T-cell (primary cell): ENCODE measurements around the gene PLD4. TPM values are rescaled to one million over a fixed set of nuclear protein-coding genes. Genes with fewer than 3 reads are reported as not detected.

Experiments
- ATAC-seq, 4 experiments: fragments of 200-7000 bp in 3 of 4; fragments of 150-1000 bp in 1 of 4; cut with Tn5 transposase; replicated peaks in 1 of 4; 1 replicate in 3 of 4; 2 replicates in 1 of 4; pipeline ENCODE4 v1.10.0; 2021; ENCODE audit warnings: moderate library complexity in 3 of 4, mild to moderate bottlenecking in 2 of 4, moderate number of reproducible peaks in 1 of 4
- CTCF ChIA-PET, 2 donors: fragments of 300-600 bp; sonication (Branson Sonifier 250); formaldehyde crosslinking; loops; one replicate each; lab custom pipeline; 2022; ENCODE audit warnings: antibody characterized with exemption in 2 of 2; lab: Charles Lee
- POLR2A ChIA-PET, 2 donors: fragments of 300-600 bp; sonication (Branson Sonifier 250); formaldehyde crosslinking; loops; one replicate each; lab custom pipeline; 2022; ENCODE audit warnings: antibody characterized with exemption in 2 of 2; lab: Charles Lee
- DNase-seq, 35 experiments: peaks; one replicate each; pipeline versions ENCODE4 v3.0.0 to v3.0.0-alpha.2; 2013 to 2023
- H3K27ac ChIP-seq: one replicate; pipeline ENCODE4 v1.5.1; 2013; ENCODE audit warnings: low read length
- H3K27me3 ChIP-seq, 2 experiments: replicated peaks in 1 of 2; 1 replicate in 1 of 2; 2 replicates in 1 of 2; pipeline versions ENCODE4 v1.6.1 to v1.7.0; 2013; ENCODE audit warnings: low read length in 1 of 2, mixed read lengths in 1 of 2; ENCODE audit not compliant: control insufficient read depth in 2 of 2, insufficient read depth in 2 of 2; ENCODE audit errors: extremely low read depth in 1 of 2
- H3K36me3 ChIP-seq, 2 donors: 1 replicate in 1 of 2; 2 replicates in 1 of 2; pipeline versions ENCODE4 v1.6.1 to v1.7.0; 2013; ENCODE audit warnings: low read length in 1 of 2; ENCODE audit not compliant: control insufficient read depth in 2 of 2, insufficient read depth in 1 of 2; ENCODE audit errors: extremely low read depth in 1 of 2
- H3K4me1 ChIP-seq, 2 experiments: 1 replicate in 1 of 2; 2 replicates in 1 of 2; pipeline versions ENCODE4 v1.6.1 to v1.7.0; 2013; ENCODE audit warnings: low read length in 2 of 2, mixed read lengths in 1 of 2; ENCODE audit not compliant: insufficient read depth in 2 of 2, control insufficient read depth in 1 of 2; ENCODE audit errors: extremely low read depth in 1 of 2
- H3K4me3 ChIP-seq, 2 donors: 1 replicate in 1 of 2; 2 replicates in 1 of 2; pipeline versions ENCODE4 v1.5.1 to v1.7.0; 2013; ENCODE audit warnings: mild to moderate bottlenecking in 2 of 2, low read length in 1 of 2, moderate library complexity in 1 of 2; ENCODE audit not compliant: control insufficient read depth in 1 of 2; ENCODE audit errors: extremely low read depth in 1 of 2
- H3K9me3 ChIP-seq: 2 replicates; pipeline ENCODE4 v1.7.0; 2013
- H3K27ac Mint-ChIP-seq, 2 donors: one replicate each; pipeline ENCODE4 v1.8.0; 2020 to 2021; ENCODE audit warnings: mild to moderate bottlenecking in 2 of 2, mixed read lengths in 2 of 2
- H3K27me3 Mint-ChIP-seq, 2 donors: one replicate each; pipeline ENCODE4 v1.8.0; 2021 to 2022; ENCODE audit warnings: mixed read lengths in 2 of 2
- H3K36me3 Mint-ChIP-seq: one replicate; pipeline ENCODE4 v1.8.0; 2021; ENCODE audit warnings: mixed read lengths
- H3K4me1 Mint-ChIP-seq, 3 donors: one replicate each; pipeline ENCODE4 v1.8.0; 2020 to 2022; ENCODE audit warnings: mixed read lengths in 3 of 3, mild to moderate bottlenecking in 1 of 3
- H3K4me3 Mint-ChIP-seq, 3 donors: one replicate each; pipeline ENCODE4 v1.8.0; 2020 to 2022; ENCODE audit warnings: mild to moderate bottlenecking in 3 of 3, mixed read lengths in 3 of 3, moderate library complexity in 3 of 3
- H3K9me3 Mint-ChIP-seq, 3 donors: one replicate each; pipeline ENCODE4 v1.8.0; 2020 to 2022; ENCODE audit warnings: mixed read lengths in 3 of 3
- WGBS: methylation state at CpG from one replicate; pipeline ENCODE4 v1.1.5; 2013; ENCODE audit warnings: missing lambda C conversion rate; ENCODE audit not compliant: insufficient coverage; 5-methylcytosine and 5-hydroxymethylcytosine counted together
- total RNA-seq, 35 experiments: library from RNA in 6 of 35; stranded (reverse) in 6 of 35; fragments of 120-200 nt in 1 of 35; gene quantifications; one replicate each; pipeline versions ENCODE4 v1.2.1 to v1.2.4 and lab custom pipeline; 2013 to 2026

PLD4 gene
- total RNA-seq, 5 donors from 2014 or later (not counting 1 experiment from before 2014, with no cell fraction given), result 0.65 to 4.9 (median 3.9) TPM

DNA sequence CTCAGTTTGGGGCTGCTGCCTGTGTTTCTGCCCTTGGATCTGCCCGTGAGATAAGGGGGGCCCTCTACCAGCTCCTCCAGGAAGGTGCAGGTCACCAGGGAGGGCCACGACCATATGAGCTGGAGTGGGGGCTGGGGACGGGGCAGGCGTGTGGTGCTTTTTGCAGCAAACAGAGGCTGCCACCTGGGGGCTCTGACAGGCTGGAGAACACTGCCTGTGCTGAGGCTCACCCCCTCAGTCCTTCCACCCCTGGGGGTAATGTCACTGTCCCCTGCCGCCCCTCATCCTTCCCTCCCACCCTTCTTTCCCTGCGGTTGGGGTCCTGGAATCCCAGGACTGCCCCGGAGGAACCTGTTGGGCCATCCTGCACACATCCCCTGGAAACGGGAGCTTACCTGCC lies 3.2 kb downstream of the PLD4 start:
- no peaks in the 10 kb centered on the region for H3K9me3 Mint-ChIP-seq
- H3K27me3 Mint-ChIP-seq, result peaks cover 0 to 7% of the 10 kb centered on the region in 2 donors
- POLR2A ChIA-PET, result no interaction called here
- H3K4me3 ChIP-seq, result no peak overlapping the region
- H3K36me3 Mint-ChIP-seq, result no peaks in the 10 kb centered on the region
- peaks cover 0 to 5% of the 10 kb centered on the region in 2 experiments for H3K4me1 ChIP-seq
- WGBS, result 71% methylated on average over 5 of the region's 8 CpGs
- no peaks in the 10 kb centered on the region for H3K9me3 ChIP-seq
- H3K4me3 Mint-ChIP-seq, result no peak overlapping the region
- no peak overlapping the region for H3K27ac ChIP-seq
- ATAC-seq, result no peak
- no peaks in the 10 kb centered on the region for H3K36me3 ChIP-seq
- H3K4me1 Mint-ChIP-seq, result no peaks in the 10 kb centered on the region
- H3K27ac Mint-ChIP-seq, result no peak overlapping the region
- CTCF ChIA-PET, result no interaction called here
- no peak for DNase-seq
- H3K27me3 ChIP-seq, result peaks cover 0 to 67% of the 10 kb centered on the region in 2 experiments

DNA sequence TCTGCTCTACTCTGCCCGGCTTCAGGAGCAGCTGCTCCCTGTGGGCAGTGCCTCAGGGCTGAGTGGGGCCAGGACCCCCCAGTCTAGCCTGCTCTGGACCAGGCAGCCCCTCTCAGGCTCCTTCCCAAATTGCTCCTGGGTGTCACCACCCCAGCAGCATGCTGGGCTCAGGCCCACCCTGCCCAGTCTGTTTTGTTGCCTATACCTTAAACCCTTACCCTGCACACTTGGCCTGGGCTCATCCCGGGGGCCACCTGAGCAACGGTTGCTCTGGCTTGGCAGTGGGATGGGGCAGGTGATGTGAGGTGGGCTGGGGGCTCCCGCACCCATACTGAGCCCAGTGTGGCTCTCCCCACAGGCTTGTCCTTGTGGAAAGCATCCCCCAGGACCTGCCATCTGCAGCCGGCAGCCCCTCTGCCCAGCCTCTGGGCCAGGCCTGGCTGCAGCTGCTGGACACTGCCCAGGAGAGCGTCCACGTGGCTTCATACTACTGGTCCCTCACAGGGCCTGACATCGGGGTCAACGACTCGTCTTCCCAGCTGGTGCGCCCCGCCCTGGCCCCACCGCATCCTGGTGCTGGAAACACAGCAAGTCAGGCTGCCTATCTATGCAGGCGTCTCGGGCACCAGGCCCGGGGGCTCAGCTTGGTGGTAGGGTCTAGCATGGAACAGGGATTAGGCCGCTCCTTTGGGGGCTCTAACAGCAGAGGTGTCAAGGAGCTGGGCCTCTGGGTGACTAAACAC lies 3.9 kb downstream of the PLD4 start:
- H3K9me3 Mint-ChIP-seq, result no peaks in the 10 kb centered on the region
- ChIA-PET POLR2A (no interaction called here), CTCF (no interaction called here)
- ATAC-seq (no peak), DNase-seq (no peak)
- no peak overlapping the region for H3K4me3 Mint-ChIP-seq
- no peaks in the 10 kb centered on the region for H3K4me1 Mint-ChIP-seq
- Histone ChIP-seq H3K36me3 (no peaks in the 10 kb centered on the region), H3K27me3 (peaks cover 0 to 65% of the 10 kb centered on the region in 2 experiments), H3K27ac (no peak overlapping the region), H3K4me3 (no peak overlapping the region), H3K9me3 (no peaks in the 10 kb centered on the region), H3K4me1 (peaks cover 0 to 8% of the 10 kb centered on the region in 2 experiments)
- H3K27me3 Mint-ChIP-seq, result peaks cover 0 to 7% of the 10 kb centered on the region in 2 donors
- 81% methylated on average over 14 of the region's 17 CpGs for WGBS
- no peaks in the 10 kb centered on the region for H3K36me3 Mint-ChIP-seq
- no peak overlapping the region for H3K27ac Mint-ChIP-seq

- H3K9me3 ChIP-seq, result no peaks in the 10 kb centered on the region
- Mint-ChIP-seq H3K4me1 (peaks cover 0 to 4% (median 0%) of the 10 kb centered on the region in 3 donors), H3K27ac (no peak overlapping the region), H3K4me3 (no peak overlapping the region), H3K36me3 (no peaks in the 10 kb centered on the region), H3K9me3 (no peaks in the 10 kb centered on the region), H3K27me3 (peaks cover 0 to 9% of the 10 kb centered on the region in 2 donors)
- no peaks in the 10 kb centered on the region for H3K36me3 ChIP-seq
- H3K27me3 ChIP-seq, result peaks cover 0 to 63% of the 10 kb centered on the region in 2 experiments
- ATAC-seq (no peak), DNase-seq (no peak)
- H3K4me3 ChIP-seq, result no peak overlapping the region
- CTCF ChIA-PET, result no interaction called here
- H3K4me1 ChIP-seq, result peaks cover 0 to 13% of the 10 kb centered on the region in 2 experiments
- POLR2A ChIA-PET, result no interaction called here
- 84% methylated on average over 14 of the region's 15 CpGs for WGBS
- H3K27ac ChIP-seq, result no peak overlapping the region
Observed at GRCh38 chr14:104929268-104930230, 4.9 kb downstream of the PLD4 start.

DNA sequence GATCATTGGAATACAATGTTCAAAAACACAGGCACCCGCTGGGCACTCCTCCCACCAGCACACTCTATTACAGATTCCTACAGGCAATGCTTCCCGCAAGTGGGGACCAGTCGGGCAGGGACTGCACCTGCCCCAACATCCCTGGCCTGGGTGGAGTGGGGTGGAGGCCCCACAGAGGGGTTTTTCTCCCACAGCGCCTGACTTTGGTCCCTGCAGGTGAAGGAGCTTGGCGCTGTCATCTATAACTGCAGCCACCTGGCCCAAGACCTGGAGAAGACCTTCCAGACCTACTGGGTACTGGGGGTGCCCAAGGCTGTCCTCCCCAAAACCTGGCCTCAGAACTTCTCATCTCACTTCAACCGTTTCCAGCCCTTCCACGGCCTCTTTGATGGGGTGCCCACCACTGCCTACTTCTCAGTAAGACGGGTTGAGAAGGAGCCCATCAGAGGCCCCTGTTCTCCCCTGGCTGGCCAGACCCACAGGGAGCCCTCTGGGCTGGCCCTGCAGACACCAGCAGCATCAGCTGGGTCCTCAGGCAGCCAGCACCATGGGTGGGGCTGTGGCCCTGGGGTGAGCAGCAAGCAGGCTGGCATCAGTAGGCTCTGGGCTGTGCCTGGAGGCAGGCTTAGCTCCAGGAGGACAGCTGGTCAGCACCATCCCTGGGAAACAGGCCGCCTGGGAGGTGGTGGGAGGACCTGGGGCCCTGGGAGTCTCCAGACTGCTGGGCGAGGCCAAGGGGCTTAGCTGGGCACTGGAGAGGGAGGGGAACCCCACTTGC lies 6.0 kb downstream of the PLD4 start:
- no peaks in the 10 kb centered on the region for H3K9me3 ChIP-seq
- H3K36me3 ChIP-seq, result no peaks in the 10 kb centered on the region
- no peaks in the 10 kb centered on the region for H3K9me3 Mint-ChIP-seq
- H3K4me1 ChIP-seq, result peaks cover 0 to 13% of the 10 kb centered on the region in 2 experiments
- peaks cover 0 to 14% of the 10 kb centered on the region in 2 donors for H3K27me3 Mint-ChIP-seq
- WGBS, result 82% methylated on average over 5 of the region's 10 CpGs
- ATAC-seq (no peak), DNase-seq (no peak)
- H3K27ac Mint-ChIP-seq, result no peak overlapping the region
- ChIA-PET POLR2A (no interaction called here), CTCF (no interaction called here)
- peaks cover 0 to 6% (median 0%) of the 10 kb centered on the region in 3 donors for H3K4me1 Mint-ChIP-seq
- no peak overlapping the region for H3K27ac ChIP-seq
- no peaks in the 10 kb centered on the region for H3K36me3 Mint-ChIP-seq
- peak overlapping the region in 2 of 3 donors; percentile 6 to 29 for H3K4me3 Mint-ChIP-seq
- H3K27me3 ChIP-seq, result peaks cover 0 to 60% of the 10 kb centered on the region in 2 experiments
- no peak overlapping the region for H3K4me3 ChIP-seq

GRCh38 chr14:104931304-104931770 lies 6.7 kb downstream of the PLD4 start:
- Histone ChIP-seq H3K4me3 (no peak overlapping the region), H3K4me1 (peaks cover 0 to 13% of the 10 kb centered on the region in 2 experiments), H3K27ac (no peak overlapping the region), H3K36me3 (no peaks in the 10 kb centered on the region), H3K27me3 (peaks cover 0 to 59% of the 10 kb centered on the region in 2 experiments), H3K9me3 (no peaks in the 10 kb centered on the region)
- POLR2A ChIA-PET, result no interaction called here
- peaks cover 0 to 6% (median 0%) of the 10 kb centered on the region in 3 donors for H3K4me1 Mint-ChIP-seq
- CTCF ChIA-PET, result no interaction called here
- H3K27ac Mint-ChIP-seq, result no peak overlapping the region
- ATAC-seq (no peak), DNase-seq (no peak)
- WGBS, result 89% methylated on average over 4 of the region's 9 CpGs
- no peaks in the 10 kb centered on the region for H3K36me3 Mint-ChIP-seq
- no peaks in the 10 kb centered on the region for H3K9me3 Mint-ChIP-seq
- H3K4me3 Mint-ChIP-seq, result peak overlapping the region in 1 of 3 donors; percentile 29
- H3K27me3 Mint-ChIP-seq, result peaks cover 0 to 14% of the 10 kb centered on the region in 2 donors
